GM12873 (cell line): Measurements from ENCODE around the gene SEPTIN8.

Experiments used
- CTCF ChIP-seq: IDR thresholded peaks from 2 replicates; pipeline ENCODE4 v1.5.1; 2012; ENCODE audit warnings: low read depth, mild to moderate bottlenecking, moderate library complexity, low read length, control low read depth; ENCODE audit not compliant: insufficient read depth; ENCODE audit errors: missing control alignments

SEPTIN8 gene

GRCh38 chr5:132760049-132760420 is 17.0 kb downstream of the SEPTIN8 start:
- no peak for TF ChIP-seq CTCF

GRCh38 chr5:132759114-132760048 is 17.7 kb downstream of the SEPTIN8 start:
- no peak for TF ChIP-seq CTCF

GRCh38 chr5:132758451-132758850 is 18.6 kb downstream of the SEPTIN8 start:
- no peak for TF ChIP-seq CTCF

GRCh38 chr5:132756542-132756941 is 20.5 kb downstream of the SEPTIN8 start:
- no peak for TF ChIP-seq CTCF

- peak; percentile 14 for TF ChIP-seq CTCF
These were observed 22.1 kb downstream of the SEPTIN8 start for GRCh38 chr5:132754947-132755346.

- no peak for TF ChIP-seq CTCF
These were observed 22.9 kb downstream of the SEPTIN8 start for GRCh38 chr5:132754111-132754510.

GRCh38 chr5:132753135-132753987 is 23.7 kb downstream of the SEPTIN8 start:
- TF ChIP-seq CTCF = no peak
